Right lobe of liver (tissue), 4 donors: ENCODE data around the gene HDAC10.

Experiments used
- POLR2A ChIP-seq: fragments of 450-650 bp; IDR thresholded peaks from one replicate; pipeline ENCODE4 v1.6.1; 2017; ENCODE audit warnings: antibody characterized with exemption, mild to moderate bottlenecking
- TF ChIP-seq, protein P1 (sequence below), 4 donors: fragments of 200-600 bp in 3 of 4; fragments of 450-650 bp in 1 of 4; IDR thresholded peaks; one replicate each; pipeline versions ENCODE4 v1.5.1 to v1.8.0; 2016 to 2022; ENCODE audit warnings: antibody characterized with exemption in 4 of 4, mild to moderate bottlenecking in 2 of 4
- donor health status: DM: no; HTN: no; CAD: no.
- donor health status: DM: no; HTN: no; CAD: no.
- donor health status: DM: no; HTN: yes; CAD: no.

DNA sequence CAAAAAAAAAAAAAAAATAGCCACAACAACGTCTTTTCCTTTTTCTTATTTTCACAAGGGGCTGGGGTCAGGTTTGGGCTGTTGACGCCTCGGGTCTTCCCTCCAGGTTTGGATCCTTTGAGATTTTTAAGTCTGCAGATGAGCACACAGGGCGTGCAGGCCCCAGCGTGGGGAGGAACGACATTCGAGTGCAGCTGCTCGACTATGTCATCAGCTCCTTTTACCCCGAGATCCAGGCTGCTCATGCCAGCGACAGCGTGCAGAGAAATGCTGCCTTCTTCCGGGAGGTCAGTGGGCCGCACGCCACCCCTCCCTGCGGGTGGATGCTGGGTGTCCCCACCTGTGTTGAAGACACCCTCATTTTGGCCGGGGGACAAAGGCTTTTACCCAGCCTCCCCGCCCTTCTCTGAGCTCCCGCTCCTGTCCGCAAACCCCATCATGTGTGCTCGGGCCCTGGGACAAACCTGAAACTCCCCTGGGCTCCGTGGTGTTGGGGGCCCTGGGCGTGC, 42.6 kb downstream of the HDAC10 start:
- TF ChIP-seq POLR2A, result no peak
- TF ChIP-seq, protein P1, sequence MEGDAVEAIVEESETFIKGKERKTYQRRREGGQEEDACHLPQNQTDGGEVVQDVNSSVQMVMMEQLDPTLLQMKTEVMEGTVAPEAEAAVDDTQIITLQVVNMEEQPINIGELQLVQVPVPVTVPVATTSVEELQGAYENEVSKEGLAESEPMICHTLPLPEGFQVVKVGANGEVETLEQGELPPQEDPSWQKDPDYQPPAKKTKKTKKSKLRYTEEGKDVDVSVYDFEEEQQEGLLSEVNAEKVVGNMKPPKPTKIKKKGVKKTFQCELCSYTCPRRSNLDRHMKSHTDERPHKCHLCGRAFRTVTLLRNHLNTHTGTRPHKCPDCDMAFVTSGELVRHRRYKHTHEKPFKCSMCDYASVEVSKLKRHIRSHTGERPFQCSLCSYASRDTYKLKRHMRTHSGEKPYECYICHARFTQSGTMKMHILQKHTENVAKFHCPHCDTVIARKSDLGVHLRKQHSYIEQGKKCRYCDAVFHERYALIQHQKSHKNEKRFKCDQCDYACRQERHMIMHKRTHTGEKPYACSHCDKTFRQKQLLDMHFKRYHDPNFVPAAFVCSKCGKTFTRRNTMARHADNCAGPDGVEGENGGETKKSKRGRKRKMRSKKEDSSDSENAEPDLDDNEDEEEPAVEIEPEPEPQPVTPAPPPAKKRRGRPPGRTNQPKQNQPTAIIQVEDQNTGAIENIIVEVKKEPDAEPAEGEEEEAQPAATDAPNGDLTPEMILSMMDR (IDR thresholded peaks at IDR 0.05), result no peak
